ENCODE measurements around the gene HIF3A.

GRCh38 chr19:46321653-46322052, 24.8 kb downstream of the HIF3A start:
- TF ChIP-seq CTCF (conservative IDR thresholded peaks at IDR 0.05) (no peak), EZH2 (IDR thresholded peaks at IDR 0.05; ENCODE audit: low read depth) (no peak)

Measured in PC-9 (cell line).